SK-MEL-5 (cell line): Measurements from ENCODE around the gene ANKAR. TPM values are rescaled to one million over a fixed set of nuclear protein-coding genes. Genes with fewer than 3 reads are reported as not detected.
A peak's percentile ranks its signal among the peaks of the same experiment; 100 is the strongest.
"Not testable (repeated sequence)": the region's sequence is repeated elsewhere in the genome, so short reads cannot be mapped to it uniquely, and the experiment has no call there.

ENCODE experiments used
- DNase-seq: peaks from one replicate; pipeline ENCODE4 v3.0.0-alpha.2; 2016; ENCODE audit warnings: low read depth, low spot score
- in situ Hi-C: cut with HindIII; loops from 2 replicates; pipeline ENCODE4 v1.10.0; 2016; ENCODE audit warnings: low sequenced_read_pairs, high pct_unique_total_duplicates, low pct_unique_long_range_greater_than_20kb
- total RNA-seq: library from RNA; depleted of rRNA; stranded (reverse); fragments of >200 nt; shearing (Covaris generic); gene quantifications from 2 replicates; pipeline ENCODE4 v1.2.3, GENCODE V29; 2014

Gene ANKAR
- total RNA-seq, 1 experiment from 2014 or later = 1.9 TPM

DNA sequence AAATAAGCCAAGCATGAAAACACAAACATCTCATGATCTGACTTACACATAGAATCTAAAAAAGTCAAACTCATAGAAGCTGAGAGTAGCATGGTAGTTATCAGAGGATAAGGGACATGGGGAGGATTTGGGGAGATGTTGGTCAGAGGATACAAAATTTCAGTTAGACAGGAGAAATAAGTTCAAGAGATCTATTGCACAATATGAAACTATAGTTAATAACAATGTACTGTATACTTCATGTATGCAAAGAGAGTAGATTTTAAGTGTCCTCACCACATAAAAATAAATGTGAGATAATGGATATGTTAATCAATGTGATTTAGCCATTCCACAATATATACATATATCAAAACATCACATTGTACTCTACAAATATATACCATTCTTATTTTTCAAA, 23.2 kb upstream of the ANKAR start:
- in situ Hi-C loops = no loop called here

GRCh38 chr2:189653464-189653863, 21.0 kb upstream of the ANKAR start:
- in situ Hi-C loops = not testable (repeated sequence)

More for the DNA sequence above, 23.2 kb upstream of the ANKAR start:
- DNase-seq = no peak

GRCh38 chr2:189654641-189655040, 19.8 kb upstream of the ANKAR start:
- no peak for DNase-seq
- in situ Hi-C loops = no loop called here

More at GRCh38 chr2:189653464-189653863, 21.0 kb upstream of the ANKAR start:
- DNase-seq = not testable (repeated sequence)

GRCh38 chr2:189657867-189658266, 16.6 kb upstream of the ANKAR start:
- in situ Hi-C loops = no loop called here
- no peak for DNase-seq

DNA sequence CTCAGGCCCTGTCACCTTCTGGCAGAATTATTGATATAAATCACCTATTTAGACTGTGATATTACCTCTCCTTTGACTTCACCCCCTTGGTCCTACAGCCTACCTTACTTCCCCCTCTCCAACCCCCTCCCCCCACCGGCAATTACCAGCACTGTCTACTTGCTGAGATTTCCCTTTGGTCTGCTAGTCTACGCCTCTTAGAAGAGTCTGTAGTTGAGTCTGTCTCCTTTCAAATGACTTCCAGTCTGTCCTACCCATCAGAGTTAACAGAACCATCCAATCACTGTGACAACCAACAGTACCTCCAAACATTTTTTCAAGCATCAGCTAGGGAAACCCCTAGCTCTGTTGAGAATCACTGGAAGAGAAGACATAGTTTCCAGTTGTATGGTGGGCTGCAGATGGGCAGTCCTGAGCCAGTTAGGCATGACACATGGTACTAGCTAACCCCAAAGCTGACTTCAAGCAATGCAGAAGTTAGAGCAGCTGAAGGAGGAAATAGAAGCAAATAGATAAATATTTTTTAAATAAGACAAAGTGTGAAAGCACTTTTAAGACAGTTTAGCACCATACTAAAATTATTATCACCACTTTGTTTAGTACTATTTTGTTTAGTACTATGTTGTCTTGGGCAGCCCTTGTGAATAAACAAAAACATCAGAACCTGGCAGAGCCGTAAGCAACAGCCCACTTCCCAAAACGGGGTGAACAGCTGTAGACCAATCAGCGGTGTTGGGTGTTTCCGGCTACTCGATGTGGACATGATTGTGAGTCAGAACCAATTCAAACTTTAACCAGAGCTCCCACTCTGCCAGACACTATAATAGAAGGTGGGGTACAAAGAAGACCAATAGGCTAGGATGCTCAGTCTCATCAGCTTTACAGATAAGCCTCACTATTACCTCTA, 15.9 kb upstream of the ANKAR start:
- in situ Hi-C loops = no loop called here

DNA sequence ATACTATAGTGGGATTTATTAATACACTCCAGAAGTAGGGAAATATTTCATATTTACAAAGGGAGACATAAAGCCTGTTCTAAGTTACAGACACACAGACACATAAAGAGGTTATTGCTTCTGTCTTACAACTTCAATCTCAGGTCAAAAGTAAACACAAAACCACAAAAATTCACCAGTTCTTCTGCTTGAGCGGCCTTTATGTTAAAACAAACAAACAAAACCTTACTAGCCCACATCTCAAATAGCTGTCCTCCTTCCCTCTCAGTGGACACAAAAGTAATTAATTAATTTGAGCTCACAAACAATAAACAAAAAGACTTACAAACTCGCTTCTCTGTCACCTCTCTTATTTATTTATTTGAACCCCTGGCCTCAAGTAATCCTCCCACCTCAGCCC, 14.7 kb upstream of the ANKAR start:
- in situ Hi-C loops = no loop called here
- DNase-seq = no peak

More for the DNA sequence above, 15.9 kb upstream of the ANKAR start:
- no peak for DNase-seq

GRCh38 chr2:189660803-189661147, 13.7 kb upstream of the ANKAR start:
- in situ Hi-C loops = no loop called here
- no peak for DNase-seq

DNA sequence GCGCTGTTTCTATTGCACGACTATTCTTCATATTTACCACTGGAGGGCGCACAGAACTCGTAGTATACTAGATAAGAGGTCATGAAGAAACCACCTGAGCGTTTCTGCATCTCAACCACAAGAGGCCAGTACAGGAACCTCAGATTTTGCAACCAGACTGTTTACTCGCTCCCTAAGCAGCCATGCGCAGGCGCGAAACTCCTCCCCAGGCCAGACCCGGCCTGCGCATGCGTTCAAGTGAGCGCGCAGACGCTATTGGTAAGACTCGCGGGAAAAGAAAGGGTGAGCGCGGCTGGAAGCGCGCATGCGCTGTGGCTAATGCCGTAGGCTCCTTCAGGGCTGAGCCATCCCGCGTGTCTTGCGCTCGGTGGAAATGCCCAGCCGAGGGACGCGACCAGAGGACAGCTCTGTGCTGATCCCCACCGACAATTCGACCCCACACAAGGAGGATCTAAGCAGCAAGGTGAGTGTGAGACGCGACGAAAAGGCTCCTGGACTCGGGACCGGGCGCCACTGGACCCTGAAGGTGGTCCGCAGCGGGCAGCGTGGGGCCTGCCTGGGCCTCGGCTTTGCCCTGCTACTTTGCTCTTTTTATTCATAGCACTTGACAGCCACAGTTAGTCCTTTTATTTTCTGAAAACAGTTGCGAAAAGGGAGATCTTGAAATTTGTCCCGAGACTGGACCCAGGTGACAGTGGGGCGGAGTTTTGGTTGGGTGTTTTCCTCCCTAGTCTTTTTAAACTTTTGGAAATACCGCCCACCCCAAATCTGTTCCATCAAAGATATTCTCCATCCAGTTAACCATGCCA, 13.1 kb upstream of the ANKAR start, which contains the start of gene ASNSD1:
ASNSD1 (plus strand) TSS at position 312 of the 809 bp plus-strand sequence. CDS start 4,674 bp downstream, outside the sequence.
- in situ Hi-C loops = no loop called here
- DNase-seq = peak; percentile 99

- DNase-seq = no peak
- in situ Hi-C loops = no loop called here
Measured at GRCh38 chr2:189661957-189662321, 12.5 kb upstream of the ANKAR start.

GRCh38 chr2:189662669-189663226, 11.7 kb upstream of the ANKAR start:
- DNase-seq = no peak
- in situ Hi-C loops = no loop called here

GRCh38 chr2:189663319-189663718, 11.2 kb upstream of the ANKAR start:
- in situ Hi-C loops = not testable (repeated sequence)

DNA sequence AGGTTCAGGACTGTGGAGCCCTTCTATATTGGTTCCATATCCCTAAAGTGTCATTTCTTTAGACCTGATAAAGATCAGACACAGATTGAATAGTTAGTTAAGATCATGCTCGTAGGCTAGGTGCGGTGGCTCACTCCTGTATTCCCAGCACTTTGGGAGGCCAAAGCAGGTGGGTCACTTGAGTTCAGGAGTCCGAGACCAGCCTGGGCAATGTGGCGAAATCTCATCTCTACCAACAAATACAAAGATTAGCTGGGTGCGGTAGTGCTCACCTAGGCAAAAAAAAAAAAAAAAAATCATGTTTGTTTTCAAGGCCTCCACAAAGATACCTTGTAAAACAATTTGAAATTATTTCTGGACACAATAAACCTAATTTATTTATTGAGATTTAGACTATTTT, 4.6 kb upstream of the ANKAR start:
- no peak for DNase-seq
- in situ Hi-C loops = no loop called here

More at GRCh38 chr2:189663319-189663718, 11.2 kb upstream of the ANKAR start:
- DNase-seq = not testable (repeated sequence)

DNA sequence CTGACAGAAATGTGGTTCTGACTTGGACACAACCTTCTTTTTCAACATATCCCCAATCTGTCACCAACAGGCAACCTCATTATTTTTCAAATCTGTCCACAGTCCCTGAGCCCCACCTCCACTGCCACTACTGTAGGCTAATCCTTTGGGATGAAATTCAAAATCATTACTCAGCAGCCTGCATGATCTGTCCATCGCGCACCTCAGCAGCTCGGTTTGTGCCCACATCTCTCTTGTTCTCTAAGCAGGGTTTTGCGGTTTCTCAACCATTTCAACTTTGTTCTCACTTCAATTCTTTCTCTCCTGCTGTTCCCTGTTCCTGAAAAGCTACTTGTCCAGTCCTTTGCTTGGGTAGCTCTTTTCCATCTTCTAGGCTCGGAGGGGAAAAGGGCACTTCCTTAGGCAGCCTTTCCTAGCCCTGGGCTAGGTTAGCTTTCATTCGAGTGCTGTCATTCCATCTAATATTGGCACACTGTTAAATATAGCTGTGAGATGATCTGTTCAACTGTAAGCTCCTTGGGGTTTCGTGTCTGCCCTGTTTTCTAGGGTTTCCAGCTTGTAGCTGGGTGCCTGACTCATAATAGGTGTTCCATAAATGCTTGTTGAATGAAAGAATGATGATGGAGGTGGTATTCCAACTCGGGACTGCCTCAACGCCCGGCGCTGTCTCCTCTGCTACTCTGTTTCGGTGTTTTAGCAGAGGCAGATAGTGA, 653 bp upstream of the ANKAR start:
- no peak for DNase-seq
- in situ Hi-C loops = no loop called here

DNA sequence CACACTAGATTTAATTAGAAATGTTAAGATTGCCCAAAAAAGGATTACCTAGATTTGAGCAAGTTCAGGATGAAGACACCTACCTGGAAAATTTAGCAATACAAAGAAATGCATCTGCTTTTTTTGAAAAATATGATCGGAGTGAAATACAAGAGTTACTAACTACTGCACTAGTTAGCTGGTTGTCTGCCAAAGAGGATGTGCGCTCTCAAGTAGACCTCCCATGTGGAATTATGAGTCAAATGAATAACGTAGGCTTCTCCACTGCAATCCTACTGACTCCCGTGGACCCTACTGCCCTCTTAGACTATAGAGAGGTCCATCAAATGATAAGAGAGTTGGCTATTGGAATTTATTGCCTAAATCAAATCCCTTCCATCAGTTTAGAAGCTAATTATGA, 2.0 kb downstream of the ANKAR start:
- no peak for DNase-seq
- in situ Hi-C loops = no loop called here

GRCh38 chr2:189679226-189679625, 4.8 kb downstream of the ANKAR start:
- in situ Hi-C loops = no loop called here
- no peak for DNase-seq

GRCh38 chr2:189681203-189681602, 6.7 kb downstream of the ANKAR start:
- no peak for DNase-seq
- in situ Hi-C loops = no loop called here

DNA sequence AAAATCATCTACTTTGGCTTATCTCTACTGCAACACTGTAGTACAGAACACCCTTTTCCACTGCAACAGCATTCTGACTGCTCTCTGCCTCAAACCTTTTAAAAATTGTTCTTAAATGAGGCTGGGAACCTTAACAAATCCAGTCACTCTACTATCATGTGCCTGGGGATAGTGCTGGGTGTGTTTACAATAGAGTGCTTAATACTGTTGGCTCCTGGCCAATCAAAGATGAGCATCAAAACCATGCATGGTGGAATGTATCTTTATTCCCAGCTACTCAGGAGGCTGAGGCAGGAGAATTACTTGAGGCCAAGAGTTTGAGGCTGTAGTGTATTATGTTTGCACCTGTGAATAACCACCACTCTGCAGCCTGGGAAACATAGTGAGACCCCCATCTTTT, 7.4 kb downstream of the ANKAR start:
- in situ Hi-C loops = no loop called here
- peak; percentile 31 for DNase-seq

DNA sequence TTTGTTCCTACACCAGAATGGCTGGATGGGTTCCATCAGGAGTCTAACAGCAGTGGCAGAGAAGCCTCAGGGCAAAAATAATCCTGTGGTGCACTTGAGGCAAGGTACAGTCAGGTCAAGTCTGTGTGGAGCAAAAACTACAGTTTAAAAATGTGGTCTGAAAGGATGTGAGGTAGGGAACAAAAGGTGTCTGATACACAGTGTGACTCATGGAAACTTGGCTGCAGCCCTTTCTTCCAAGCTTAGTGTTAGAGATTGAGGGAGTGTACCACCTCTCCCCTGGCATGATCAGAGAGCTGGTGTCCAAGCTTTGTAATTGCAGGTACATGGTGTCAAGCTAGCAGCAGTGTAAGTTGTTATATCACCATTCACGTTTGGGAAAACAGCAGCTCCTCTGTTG, 8.9 kb downstream of the ANKAR start:
- no peak for DNase-seq
- in situ Hi-C loops = no loop called here
